Astrocyte (in vitro differentiated cells and primary cell): ENCODE results near the gene IL1RAP.

ENCODE experiments used
- EZH2 ChIP-seq: IDR thresholded peaks from 2 replicates; pipeline ENCODE4 v1.6.1; 2012; ENCODE audit warnings: mild to moderate bottlenecking, low read length, inconsistent platforms; ENCODE audit not compliant: insufficient read depth
- TF ChIP-seq, protein P1 (sequence below): IDR thresholded peaks from 2 replicates; pipeline ENCODE4 v1.5.1; 2011; ENCODE audit warnings: low read depth, mild to moderate bottlenecking, inconsistent platforms, low read length, moderate library complexity; ENCODE audit not compliant: insufficient read depth

DNA sequence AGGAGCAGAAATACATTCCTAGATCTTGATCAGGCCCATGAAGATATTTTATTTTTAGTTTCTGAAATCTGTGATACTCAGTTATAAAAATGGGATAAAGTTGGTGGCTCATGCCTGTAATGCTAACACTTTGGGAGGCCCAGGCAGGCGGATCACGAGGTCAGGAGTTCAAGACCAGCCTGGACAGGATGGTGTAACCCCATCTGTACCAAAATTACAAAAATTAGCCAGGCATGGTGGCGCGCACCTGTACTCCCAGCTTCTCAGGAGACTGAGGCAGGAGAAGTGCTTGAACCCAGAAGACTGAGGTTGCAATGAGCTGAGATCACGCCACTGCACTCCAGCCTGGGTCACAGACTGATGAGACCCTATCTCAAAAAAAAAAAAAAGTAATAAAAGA, 105.5 kb downstream of the IL1RAP start:
- TF ChIP-seq, protein P1, sequence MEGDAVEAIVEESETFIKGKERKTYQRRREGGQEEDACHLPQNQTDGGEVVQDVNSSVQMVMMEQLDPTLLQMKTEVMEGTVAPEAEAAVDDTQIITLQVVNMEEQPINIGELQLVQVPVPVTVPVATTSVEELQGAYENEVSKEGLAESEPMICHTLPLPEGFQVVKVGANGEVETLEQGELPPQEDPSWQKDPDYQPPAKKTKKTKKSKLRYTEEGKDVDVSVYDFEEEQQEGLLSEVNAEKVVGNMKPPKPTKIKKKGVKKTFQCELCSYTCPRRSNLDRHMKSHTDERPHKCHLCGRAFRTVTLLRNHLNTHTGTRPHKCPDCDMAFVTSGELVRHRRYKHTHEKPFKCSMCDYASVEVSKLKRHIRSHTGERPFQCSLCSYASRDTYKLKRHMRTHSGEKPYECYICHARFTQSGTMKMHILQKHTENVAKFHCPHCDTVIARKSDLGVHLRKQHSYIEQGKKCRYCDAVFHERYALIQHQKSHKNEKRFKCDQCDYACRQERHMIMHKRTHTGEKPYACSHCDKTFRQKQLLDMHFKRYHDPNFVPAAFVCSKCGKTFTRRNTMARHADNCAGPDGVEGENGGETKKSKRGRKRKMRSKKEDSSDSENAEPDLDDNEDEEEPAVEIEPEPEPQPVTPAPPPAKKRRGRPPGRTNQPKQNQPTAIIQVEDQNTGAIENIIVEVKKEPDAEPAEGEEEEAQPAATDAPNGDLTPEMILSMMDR = no peak
- TF ChIP-seq EZH2 = no peak
